PC-3 (cell line): ENCODE measurements around the gene TMEM259. TPM values are rescaled to one million over a fixed set of nuclear protein-coding genes. Genes with fewer than 3 reads are reported as not detected.

Experiments
- ATAC-seq: fragments of 200-7000 bp; cut with Tn5 transposase; 2 replicates; pipeline ENCODE4 v1.9.1; 2020; ENCODE audit warnings: mild to moderate bottlenecking, moderate library complexity
- BruUV-seq: library from RNA; stranded (reverse); fragments of 400-500 nt; replicated peaks from 2 replicates; lab custom pipeline; 2021; lab: Mats Ljungman, UMichigan
- CTCF ChIA-PET: fragments of 300-600 bp; sonication (Branson Sonifier 250); formaldehyde crosslinking; loops from one replicate; lab custom pipeline; 2022; ENCODE audit warnings: antibody characterized with exemption; lab: Charles Lee
- POLR2A ChIA-PET: fragments of 300-600 bp; sonication (Branson Sonifier 250); formaldehyde crosslinking; loops from one replicate; lab custom pipeline; 2022; ENCODE audit warnings: antibody characterized with exemption; ENCODE audit not compliant: unreplicated experiment; lab: Charles Lee
- DNase-seq: peaks from one replicate; pipeline ENCODE4 v3.0.0-alpha.2; 2015
- H2AFZ ChIP-seq: fragments of 300-600 bp; sonication (generic); 2 replicates; pipeline ENCODE4 v1.6.0; 2016; ENCODE audit warnings: antibody characterized with exemption, low read length
- H3F3A ChIP-seq: fragments of 300-600 bp; sonication (generic); one replicate; pipeline ENCODE4 v1.6.0; 2017; ENCODE audit warnings: antibody characterized with exemption, low read length, control low read depth, mild to moderate bottlenecking; ENCODE audit not compliant: unreplicated experiment
- H3K27ac ChIP-seq: fragments of 300-600 bp; sonication (generic); 2 replicates; pipeline ENCODE4 v1.5.1; 2016; ENCODE audit warnings: mild to moderate bottlenecking, low read length
- H3K27me3 ChIP-seq: fragments of 300-600 bp; sonication (generic); 2 replicates; pipeline ENCODE4 v1.6.1; 2016; ENCODE audit warnings: low read length, mixed read lengths
- H3K36me3 ChIP-seq: fragments of 300-600 bp; sonication (generic); 2 replicates; pipeline ENCODE4 v1.6.1; 2016; ENCODE audit warnings: low read depth, mixed run types, low read length, mixed read lengths
- H3K4me1 ChIP-seq: fragments of 300-600 bp; sonication (generic); 2 replicates; pipeline ENCODE4 v1.5.1; 2016; ENCODE audit warnings: low read length; ENCODE audit not compliant: insufficient read depth
- H3K4me2 ChIP-seq: fragments of 300-600 bp; sonication (generic); 2 replicates; pipeline ENCODE4 v1.6.0; 2016; ENCODE audit warnings: low read length
- H3K4me3 ChIP-seq: fragments of 300-600 bp; sonication (generic); 2 replicates; pipeline ENCODE4 v1.5.1; 2016; ENCODE audit warnings: mild to moderate bottlenecking, low read length, mixed read lengths
- H3K79me2 ChIP-seq: fragments of 300-600 bp; sonication (generic); 2 replicates; pipeline ENCODE4 v1.6.1; 2017; ENCODE audit warnings: low read length, mixed read lengths
- H3K9ac ChIP-seq: fragments of 300-600 bp; sonication (generic); 2 replicates; pipeline ENCODE4 v1.6.0; 2016; ENCODE audit warnings: mild to moderate bottlenecking, low read length
- H3K9me2 ChIP-seq: fragments of 300-600 bp; sonication (generic); replicated peaks from 2 replicates; pipeline ENCODE4 v1.6.1; 2016; ENCODE audit warnings: mixed run types, low read length, mixed read lengths
- H3K9me3 ChIP-seq: fragments of 300-600 bp; sonication (generic); 2 replicates; pipeline ENCODE4 v1.6.1; 2016; ENCODE audit warnings: low read length, mixed read lengths
- H4K20me1 ChIP-seq: fragments of 300-600 bp; sonication (generic); 2 replicates; pipeline ENCODE4 v1.6.1; 2016; ENCODE audit warnings: low read length, mixed read lengths
- EZH2 ChIP-seq: fragments of 300-600 bp; sonication (generic); IDR thresholded peaks from one replicate; pipeline ENCODE4 v1.6.1; 2017; ENCODE audit warnings: antibody characterized with exemption, mild to moderate bottlenecking, low read length; ENCODE audit not compliant: unreplicated experiment
- EZH2phosphoT487 ChIP-seq: fragments of 300-600 bp; sonication (generic); IDR thresholded peaks from 2 replicates; pipeline ENCODE4 v1.6.1; 2018; ENCODE audit warnings: mild to moderate bottlenecking, antibody characterized with exemption, low read length, borderline replicate concordance
- intact Hi-C: fragments of 100-400 bp; cut with micrococcal nuclease; formaldehyde crosslinking; loops from 2 replicates; pipeline ENCODE4 v1.9.0; 2023
- total RNA-seq: library from RNA; depleted of rRNA; stranded (reverse); fragments of >200 nt; gene quantifications from 2 replicates; pipeline ENCODE4 v1.2.3, GENCODE V29; 2014
- TF ChIP-seq, protein P1 (sequence below): fragments of 300-600 bp; sonication (generic); conservative IDR thresholded peaks from 2 replicates; pipeline ENCODE4 v1.5.1; 2017; ENCODE audit warnings: antibody characterized with exemption, low read depth, mild to moderate bottlenecking, low read length

Gene TMEM259
- total RNA-seq, 1 experiment from 2014 or later = 136 TPM

GRCh38 chr19:1050989-1051788 lies 30.3 kb upstream of the TMEM259 start:
- no peak for ATAC-seq
- Histone ChIP-seq H3K27me3 (no peaks in the 10 kb centered on the region), H3K4me3 (no peak overlapping the region), H3K4me1 (no peaks in the 10 kb centered on the region), H3K9me3 (no peaks in the 10 kb centered on the region), H2AFZ (no peak overlapping the region), H3K27ac (no peak overlapping the region), H3K9me2 (no peaks in the 10 kb centered on the region), H3F3A (no peaks in the 10 kb centered on the region), H3K9ac (no peak overlapping the region), H4K20me1 (no peaks in the 10 kb centered on the region), H3K36me3 (no peaks in the 10 kb centered on the region; the same call in 1 of the 2 replicates), H3K79me2 (no peaks in the 10 kb centered on the region), H3K4me2 (no peak overlapping the region)
- no TSS peak for BruUV-seq
- DNase-seq = no peak
- ChIA-PET POLR2A (no interaction called here), CTCF (no interaction called here)
- intact Hi-C loops = no loop called here
- TF ChIP-seq, protein P1, sequence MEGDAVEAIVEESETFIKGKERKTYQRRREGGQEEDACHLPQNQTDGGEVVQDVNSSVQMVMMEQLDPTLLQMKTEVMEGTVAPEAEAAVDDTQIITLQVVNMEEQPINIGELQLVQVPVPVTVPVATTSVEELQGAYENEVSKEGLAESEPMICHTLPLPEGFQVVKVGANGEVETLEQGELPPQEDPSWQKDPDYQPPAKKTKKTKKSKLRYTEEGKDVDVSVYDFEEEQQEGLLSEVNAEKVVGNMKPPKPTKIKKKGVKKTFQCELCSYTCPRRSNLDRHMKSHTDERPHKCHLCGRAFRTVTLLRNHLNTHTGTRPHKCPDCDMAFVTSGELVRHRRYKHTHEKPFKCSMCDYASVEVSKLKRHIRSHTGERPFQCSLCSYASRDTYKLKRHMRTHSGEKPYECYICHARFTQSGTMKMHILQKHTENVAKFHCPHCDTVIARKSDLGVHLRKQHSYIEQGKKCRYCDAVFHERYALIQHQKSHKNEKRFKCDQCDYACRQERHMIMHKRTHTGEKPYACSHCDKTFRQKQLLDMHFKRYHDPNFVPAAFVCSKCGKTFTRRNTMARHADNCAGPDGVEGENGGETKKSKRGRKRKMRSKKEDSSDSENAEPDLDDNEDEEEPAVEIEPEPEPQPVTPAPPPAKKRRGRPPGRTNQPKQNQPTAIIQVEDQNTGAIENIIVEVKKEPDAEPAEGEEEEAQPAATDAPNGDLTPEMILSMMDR = no peak
- TF ChIP-seq EZH2phosphoT487 = no peak

DNA sequence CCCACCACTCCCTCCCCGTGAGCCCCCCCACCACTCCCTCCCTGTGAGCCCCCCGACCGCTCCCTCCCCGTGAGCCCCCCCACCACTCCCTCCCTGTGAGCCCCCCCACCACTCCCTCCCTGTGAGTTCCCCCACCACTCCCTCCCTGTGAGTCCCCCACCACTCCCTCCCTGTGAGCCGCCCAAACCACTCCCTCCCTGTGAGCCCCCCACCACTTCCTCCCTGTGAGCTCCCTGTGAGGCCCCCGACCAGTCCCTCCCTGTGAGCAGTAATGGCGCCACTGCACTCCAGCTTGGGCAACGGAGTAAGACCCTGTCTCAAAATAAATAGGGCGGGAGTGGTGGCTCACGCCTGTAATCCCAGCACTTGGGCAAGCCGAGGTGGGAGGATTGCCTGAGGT lies 28.9 kb upstream of the TMEM259 start:
- Histone ChIP-seq H3K9me2 (no peaks in the 10 kb centered on the region), H3K4me1 (no peaks in the 10 kb centered on the region), H3K9ac (no peak overlapping the region), H3K27ac (no peak overlapping the region), H3F3A (no peaks in the 10 kb centered on the region), H4K20me1 (no peaks in the 10 kb centered on the region), H3K27me3 (no peaks in the 10 kb centered on the region), H3K4me2 (no peak overlapping the region), H3K9me3 (no peaks in the 10 kb centered on the region), H3K79me2 (no peaks in the 10 kb centered on the region), H2AFZ (no peak overlapping the region), H3K36me3 (no peaks in the 10 kb centered on the region), H3K4me3 (no peak overlapping the region)
- ChIA-PET CTCF (no interaction called here), POLR2A (no interaction called here)
- intact Hi-C loops = no loop called here
- ATAC-seq (no peak), DNase-seq (no peak)
- TF ChIP-seq, protein P1 = no peak
- no peak for TF ChIP-seq EZH2phosphoT487
- TF ChIP-seq EZH2 = no peak
- BruUV-seq = no TSS peak

DNA sequence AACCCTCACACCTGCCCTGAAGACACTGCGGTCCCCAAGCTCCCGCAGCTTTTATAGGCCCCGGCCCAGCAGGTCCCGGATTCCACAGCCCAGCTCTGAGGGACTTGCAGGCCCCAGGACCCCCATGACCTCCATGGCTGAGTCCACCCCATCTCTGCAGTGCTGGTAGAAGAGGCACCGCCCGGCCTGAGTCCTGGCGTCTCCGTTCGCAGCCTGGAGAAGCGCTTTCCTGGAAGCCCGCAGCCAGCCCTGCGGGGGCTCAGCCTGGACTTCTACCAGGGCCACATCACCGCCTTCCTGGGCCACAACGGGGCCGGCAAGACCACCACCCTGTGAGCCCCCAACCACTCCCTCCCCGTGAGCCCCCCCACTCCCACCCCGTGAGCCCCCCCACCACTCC lies 28.2 kb upstream of the TMEM259 start:
- TF ChIP-seq EZH2 (no peak), EZH2phosphoT487 (no peak)
- TF ChIP-seq, protein P1 = no peak
- no peaks in the 10 kb centered on the region for H3K27me3 ChIP-seq
- H3K4me2 ChIP-seq = no peak overlapping the region
- H3K4me1 ChIP-seq = no peaks in the 10 kb centered on the region
- DNase-seq (no peak), ATAC-seq (no peak)
- no TSS peak for BruUV-seq
- H3K27ac ChIP-seq = no peak overlapping the region
- H2AFZ ChIP-seq = no peak overlapping the region
- H3K4me3 ChIP-seq = no peak overlapping the region
- no peaks in the 10 kb centered on the region for H3F3A ChIP-seq
- CTCF ChIA-PET = no interaction called here
- no peaks in the 10 kb centered on the region for H3K9me2 ChIP-seq
- POLR2A ChIA-PET = no interaction called here
- no peaks in the 10 kb centered on the region for H3K36me3 ChIP-seq
- no peak overlapping the region for H3K9ac ChIP-seq
- H3K79me2 ChIP-seq = no peaks in the 10 kb centered on the region
- intact Hi-C loops = no loop called here
- H3K9me3 ChIP-seq = no peaks in the 10 kb centered on the region
- no peaks in the 10 kb centered on the region for H4K20me1 ChIP-seq
